Peyer's patch (tissue), 4 donors: Measurements from ENCODE around the gene RAB40C.

Experiments
- CTCF ChIP-seq, 6 experiments: fragments of 450-650 bp in 4 of 6; fragments of 200-600 bp in 2 of 6; sonication (generic) in 1 of 6; IDR thresholded peaks; one replicate each; pipeline ENCODE4 v1.5.1; 2017 to 2019; ENCODE audit warnings: antibody characterized with exemption in 6 of 6, mild to moderate bottlenecking in 3 of 6, moderate library complexity in 1 of 6
- POLR2A ChIP-seq, 2 donors: fragments of 450-650 bp; IDR thresholded peaks; one replicate each; pipeline ENCODE4 v1.5.1; 2017; ENCODE audit warnings: antibody characterized with exemption in 2 of 2, mild to moderate bottlenecking in 2 of 2, moderate library complexity in 2 of 2

DNA sequence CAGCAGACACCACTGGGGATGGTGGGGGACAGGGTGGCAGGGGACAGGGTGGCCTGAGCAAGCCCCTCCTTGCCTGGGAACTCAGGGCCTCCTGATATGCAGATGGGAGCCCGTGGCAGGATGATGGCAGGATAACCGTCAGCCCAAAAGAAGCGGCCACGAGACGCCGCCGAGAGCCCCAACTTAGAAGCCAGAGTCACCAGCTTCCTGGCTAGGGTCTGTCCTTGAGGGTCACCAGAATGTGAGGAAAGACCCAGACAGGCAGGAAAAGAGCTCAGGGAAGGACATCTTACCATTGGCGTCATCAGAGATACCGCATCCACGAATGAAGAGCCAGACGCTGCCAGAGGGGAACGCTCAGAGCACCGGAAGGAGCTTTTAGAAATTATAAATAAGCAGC is 19.4 kb downstream of the RAB40C start:
- no peak for TF ChIP-seq POLR2A (IDR thresholded peaks at IDR 0.05)
- TF ChIP-seq CTCF (IDR thresholded peaks at IDR 0.05) = no peak
